Gastrocnemius medialis (tissue), 4 donors: ENCODE results near the gene ACACB. TPM values are rescaled to one million over a fixed set of nuclear protein-coding genes. Genes with fewer than 3 reads are reported as not detected.
A peak's percentile ranks its signal among the peaks of the same experiment; 100 is the strongest.

ENCODE experiments used
- ATAC-seq, 2 donors: fragments of 150-250 bp; one replicate each; pipeline ENCODE4 v1.9.1; 2016
- DNase-seq, 2 donors: peaks; one replicate each; pipeline ENCODE4 v3.0.0-alpha.2; 2019
- H3K27ac ChIP-seq, 4 donors: fragments of 200-600 bp; sonication (generic); 1 replicate in 1 of 4; 2 replicates in 3 of 4; pipeline ENCODE4 v1.5.1; 2016 to 2018; ENCODE audit warnings: mild to moderate bottlenecking in 2 of 4, moderate library complexity in 1 of 4
- H3K27me3 ChIP-seq, 3 donors: fragments of 200-600 bp; sonication (generic) in 2 of 3; 1 replicate in 1 of 3; 2 replicates in 2 of 3; pipeline versions ENCODE4 v1.5.1 to v1.6.0; 2016 to 2019; ENCODE audit warnings: mild to moderate bottlenecking in 1 of 3, moderate library complexity in 1 of 3
- H3K36me3 ChIP-seq, 2 donors: fragments of 200-600 bp; sonication (generic) in 1 of 2; one replicate each; pipeline ENCODE4 v1.5.1; 2017 to 2018
- H3K4me1 ChIP-seq, 2 donors: fragments of 200-600 bp; sonication (generic) in 1 of 2; one replicate each; pipeline ENCODE4 v1.5.1; 2016 to 2017; ENCODE audit warnings: mild to moderate bottlenecking in 2 of 2
- H3K4me3 ChIP-seq, 4 donors: fragments of 200-600 bp; sonication (generic) in 3 of 4; 1 replicate in 1 of 4; 2 replicates in 3 of 4; pipeline ENCODE4 v1.5.1; 2016 to 2019; ENCODE audit warnings: mild to moderate bottlenecking in 2 of 4
- H3K9me3 ChIP-seq, 3 donors: fragments of 200-600 bp; sonication (generic) in 2 of 3; 1 replicate in 1 of 3; 2 replicates in 2 of 3; pipeline ENCODE4 v1.5.1; 2016 to 2019
- POLR2A ChIP-seq, 2 donors: fragments of 450-650 bp; IDR thresholded peaks; one replicate each; pipeline ENCODE4 v1.6.1; 2017; ENCODE audit warnings: antibody characterized with exemption in 2 of 2, mild to moderate bottlenecking in 2 of 2, moderate library complexity in 2 of 2
- in situ Hi-C, 4 donors: fragments of 200-750 bp; cut with MboI; loops; one replicate each; pipeline versions ENCODE4 v1.15.0 to v1.8.0; 2017; ENCODE audit warnings: low sequenced_read_pairs in 4 of 4
- intact Hi-C: fragments of 100-400 bp; cut with DNase I; formaldehyde crosslinking; loops from one replicate; pipeline ENCODE4 v1.15.1; 2023; ENCODE audit warnings: low total_unique reads
- total RNA-seq, 4 donors: library from RNA; depleted of rRNA; stranded (reverse); fragments of >200 nt; gene quantifications; one replicate each; pipeline versions ENCODE4 v1.1.0 to v1.2.3, GENCODE V29; 2016
- TF ChIP-seq, protein P1 (sequence below), 5 experiments: fragments of 450-650 bp in 3 of 5; fragments of 200-600 bp in 2 of 5; sonication (generic) in 2 of 5; IDR thresholded peaks in 4 of 5; conservative IDR thresholded peaks in 1 of 5; 1 replicate in 4 of 5; 2 replicates in 1 of 5; pipeline ENCODE4 v1.5.1; 2016 to 2019; ENCODE audit warnings: antibody characterized with exemption in 5 of 5, mild to moderate bottlenecking in 3 of 5, moderate library complexity in 3 of 5

Gene ACACB
- total RNA-seq, 4 donors from 2014 or later, result 595 to 1,103 (median 698) TPM

DNA sequence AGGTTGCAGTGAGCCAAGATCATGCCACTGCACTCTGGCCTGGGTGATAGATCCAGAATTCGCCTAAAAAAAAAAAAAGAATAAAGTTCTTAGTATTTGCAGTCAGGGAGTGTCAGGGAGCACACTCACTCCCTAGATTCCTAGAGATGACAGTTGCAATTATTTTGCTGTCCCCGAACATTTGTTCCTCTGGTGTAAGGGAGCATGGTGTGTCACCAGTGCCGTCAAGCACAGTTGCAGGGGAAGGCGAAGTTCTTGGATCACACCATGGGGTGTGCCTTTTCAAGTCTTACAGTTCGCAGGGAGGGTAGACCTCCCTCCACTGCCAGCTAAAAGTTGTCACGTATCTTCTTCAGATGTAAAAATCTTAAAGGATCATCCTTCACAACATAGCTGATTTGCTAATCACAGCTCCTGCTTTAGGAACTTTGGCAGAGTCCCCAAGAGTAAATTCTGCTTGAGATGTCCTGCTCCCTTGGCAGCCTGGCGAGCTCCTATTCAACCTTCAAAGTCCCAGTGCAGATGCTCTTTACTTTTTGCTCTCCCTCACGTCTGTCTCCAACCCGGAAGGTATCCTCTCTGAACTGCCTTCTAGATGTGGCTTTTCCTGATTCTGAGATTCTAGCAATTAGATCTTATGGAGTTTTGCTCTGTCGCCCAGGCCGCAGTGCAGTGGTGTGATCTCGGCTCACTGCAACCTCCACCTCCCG lies 11.3 kb downstream of the ACACB start:
- Histone ChIP-seq H3K4me3 (peak overlapping the region in 1 of 4 donors; percentile 78), H3K27me3 (no peaks in the 10 kb centered on the region), H3K4me1 (peaks cover 68 to 75% of the 10 kb centered on the region in 2 donors), H3K9me3 (no peaks in the 10 kb centered on the region), H3K27ac (peak overlapping the region; percentile 93 to 99 (median 97)), H3K36me3 (peaks cover 0 to 1% of the 10 kb centered on the region in 2 donors)
- DNase-seq (peak; percentile 83 to 89), ATAC-seq (peak; percentile 22 to 40)
- in situ Hi-C loops, result no loop called here
- TF ChIP-seq POLR2A (IDR thresholded peaks at IDR 0.05), result peak in 1 of 2 donors; percentile 53
- TF ChIP-seq, protein P1, sequence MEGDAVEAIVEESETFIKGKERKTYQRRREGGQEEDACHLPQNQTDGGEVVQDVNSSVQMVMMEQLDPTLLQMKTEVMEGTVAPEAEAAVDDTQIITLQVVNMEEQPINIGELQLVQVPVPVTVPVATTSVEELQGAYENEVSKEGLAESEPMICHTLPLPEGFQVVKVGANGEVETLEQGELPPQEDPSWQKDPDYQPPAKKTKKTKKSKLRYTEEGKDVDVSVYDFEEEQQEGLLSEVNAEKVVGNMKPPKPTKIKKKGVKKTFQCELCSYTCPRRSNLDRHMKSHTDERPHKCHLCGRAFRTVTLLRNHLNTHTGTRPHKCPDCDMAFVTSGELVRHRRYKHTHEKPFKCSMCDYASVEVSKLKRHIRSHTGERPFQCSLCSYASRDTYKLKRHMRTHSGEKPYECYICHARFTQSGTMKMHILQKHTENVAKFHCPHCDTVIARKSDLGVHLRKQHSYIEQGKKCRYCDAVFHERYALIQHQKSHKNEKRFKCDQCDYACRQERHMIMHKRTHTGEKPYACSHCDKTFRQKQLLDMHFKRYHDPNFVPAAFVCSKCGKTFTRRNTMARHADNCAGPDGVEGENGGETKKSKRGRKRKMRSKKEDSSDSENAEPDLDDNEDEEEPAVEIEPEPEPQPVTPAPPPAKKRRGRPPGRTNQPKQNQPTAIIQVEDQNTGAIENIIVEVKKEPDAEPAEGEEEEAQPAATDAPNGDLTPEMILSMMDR (IDR thresholded peaks at IDR 0.05 in 4 of 5, conservative IDR thresholded peaks at IDR 0.05 in 1 of 5), result no peak
- intact Hi-C loops, result no loop called here

DNA sequence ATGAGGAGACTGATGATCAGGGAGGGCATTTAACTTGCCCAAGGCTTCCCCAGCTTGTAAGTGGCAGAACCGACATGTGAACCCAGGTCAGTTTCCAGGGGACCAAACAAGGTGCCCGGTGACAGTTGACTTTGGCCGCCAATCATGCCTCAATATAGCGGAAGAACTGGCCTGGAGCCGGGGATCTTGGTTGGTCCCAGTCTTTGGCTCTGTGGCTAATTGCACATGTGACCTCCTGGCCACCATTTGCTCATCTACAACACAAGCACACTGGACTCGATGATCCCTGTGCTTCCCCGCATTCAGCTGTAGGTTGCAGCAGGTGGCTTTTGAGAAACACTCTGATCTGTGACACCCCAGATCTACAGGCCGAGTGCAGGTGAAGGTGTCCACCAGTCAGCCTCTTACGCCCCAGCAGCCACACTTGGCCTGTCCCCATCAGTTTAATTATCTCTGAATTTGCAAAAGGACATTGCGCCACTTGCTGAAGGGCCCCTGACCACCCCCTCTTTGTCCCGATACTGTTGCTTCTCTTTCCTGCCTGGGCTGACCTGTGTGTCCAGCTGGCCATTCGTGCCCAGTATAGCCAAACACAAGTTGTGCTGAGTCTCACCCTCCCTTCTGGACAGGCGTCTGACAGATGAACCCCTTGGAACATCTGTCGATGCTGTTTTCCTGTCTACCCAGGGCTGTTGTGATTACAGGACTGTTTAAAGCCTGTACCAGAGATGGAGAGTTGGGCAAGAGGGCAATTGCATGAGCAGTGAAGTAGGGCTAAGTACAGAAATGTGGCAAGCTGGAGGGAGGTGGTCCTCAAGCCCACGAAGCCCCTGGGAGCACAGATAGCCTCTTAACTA lies 14.1 kb downstream of the ACACB start:
- intact Hi-C loops, result loop anchor here (1.0 kb wide), 1 partner anchor 14 kb away; the partner anchor contains the start of gene ACACB
- Histone ChIP-seq H3K4me1 (peaks cover 57 to 80% of the 10 kb centered on the region in 2 donors), H3K27me3 (no peaks in the 10 kb centered on the region), H3K9me3 (no peaks in the 10 kb centered on the region), H3K4me3 (peak overlapping the region; percentile 50 to 71 (median 62)), H3K27ac (peak overlapping the region; percentile 93 to 99 (median 97)), H3K36me3 (peaks cover 0 to 8% of the 10 kb centered on the region in 2 donors)
- TF ChIP-seq, protein P1 (IDR thresholded peaks at IDR 0.05 in 4 of 5, conservative IDR thresholded peaks at IDR 0.05 in 1 of 5), result no peak
- peak in 1 of 2 donors; percentile 21 for TF ChIP-seq POLR2A (IDR thresholded peaks at IDR 0.05)
- peak; percentile 47 to 59 for ATAC-seq
- in situ Hi-C loops, result no loop called here
- DNase-seq, result peak; percentile 88 to 92

DNA sequence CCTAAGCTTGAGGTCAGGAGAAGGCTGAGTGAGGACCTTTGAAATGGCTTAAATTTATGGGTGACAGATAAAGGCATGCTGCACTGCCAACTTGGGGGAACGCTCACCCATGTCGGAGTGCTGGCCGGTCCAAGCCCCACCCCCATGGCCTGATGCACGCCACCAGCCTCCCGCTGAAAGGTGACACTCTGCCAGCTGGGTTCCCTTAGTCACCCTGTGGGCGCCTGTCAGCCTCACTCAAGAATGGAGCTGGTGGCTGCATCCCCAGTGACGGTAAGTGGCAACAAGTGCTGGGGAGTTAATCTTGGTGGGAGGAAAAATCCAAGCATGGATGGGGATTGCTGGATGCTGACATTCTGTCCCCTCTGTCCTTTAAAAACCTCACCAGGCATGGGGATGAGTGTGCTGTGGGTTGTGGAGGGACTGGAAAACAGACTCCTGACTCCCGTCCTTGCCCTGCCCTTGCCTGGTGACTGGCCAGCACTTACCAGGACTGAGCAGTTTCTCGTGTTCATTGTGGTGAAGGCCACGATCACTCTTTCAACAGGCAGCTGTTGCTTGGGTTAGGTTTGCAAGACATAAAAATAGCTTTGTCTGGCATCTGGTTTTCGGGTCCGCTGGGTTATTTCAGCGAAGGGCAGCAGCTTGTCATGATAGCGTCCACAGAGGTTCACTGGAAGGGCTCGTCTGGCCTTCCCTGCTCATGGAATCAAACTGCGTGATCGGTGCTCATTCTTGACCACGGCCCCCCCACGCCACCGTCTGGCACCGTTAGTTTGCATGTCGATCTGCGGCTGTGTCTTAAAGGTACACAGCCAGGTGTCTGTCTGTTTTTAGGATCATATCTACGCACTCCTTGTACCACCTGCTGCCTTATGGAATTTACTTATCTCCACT lies 15.0 kb downstream of the ACACB start:
- DNase-seq (peak; percentile 94 to 97), ATAC-seq (peak; percentile 50 to 64)
- peak; percentile 80 to 86 for TF ChIP-seq POLR2A (IDR thresholded peaks at IDR 0.05)
- TF ChIP-seq, protein P1 (IDR thresholded peaks at IDR 0.05 in 4 of 5, conservative IDR thresholded peaks at IDR 0.05 in 1 of 5), result no peak
- H3K27me3 ChIP-seq, result no peaks in the 10 kb centered on the region
- no peaks in the 10 kb centered on the region for H3K9me3 ChIP-seq
- intact Hi-C loops, result loop anchor here (1.0 kb wide), 1 partner anchor 15 kb away; the partner anchor contains the start of gene ACACB
- in situ Hi-C loops, result no loop called here
- H3K36me3 ChIP-seq, result peaks cover 0 to 8% of the 10 kb centered on the region in 2 donors
- H3K4me3 ChIP-seq, result peak overlapping the region; percentile 50 to 71 (median 62)
- H3K27ac ChIP-seq, result peak overlapping the region; percentile 93 to 99 (median 97)
- H3K4me1 ChIP-seq, result peaks cover 54 to 80% of the 10 kb centered on the region in 2 donors
